ENCODE results near the gene ATG13.

GRCh38 chr11:46671958-46672315 lies 54.6 kb downstream of the ATG13 start:
- TF ChIP-seq POLR2A (IDR thresholded peaks at IDR 0.05; ENCODE audit: low read length) (no peak), GATA1 (IDR thresholded peaks at IDR 0.05; ENCODE audit: low read depth, low read length) (no peak)

Measured in erythroblast (primary cell).